NCI-H2227 (cell line): ENCODE data around the gene VWA7.
A peak's percentile ranks its signal among the peaks of the same experiment; 100 is the strongest.

Experiments used
- DNase-seq: peaks from one replicate; lab custom pipeline; 2025; ENCODE audit not compliant: unreplicated experiment; lab: John Stamatoyannopoulos, UW

The VWA7 gene

DNA sequence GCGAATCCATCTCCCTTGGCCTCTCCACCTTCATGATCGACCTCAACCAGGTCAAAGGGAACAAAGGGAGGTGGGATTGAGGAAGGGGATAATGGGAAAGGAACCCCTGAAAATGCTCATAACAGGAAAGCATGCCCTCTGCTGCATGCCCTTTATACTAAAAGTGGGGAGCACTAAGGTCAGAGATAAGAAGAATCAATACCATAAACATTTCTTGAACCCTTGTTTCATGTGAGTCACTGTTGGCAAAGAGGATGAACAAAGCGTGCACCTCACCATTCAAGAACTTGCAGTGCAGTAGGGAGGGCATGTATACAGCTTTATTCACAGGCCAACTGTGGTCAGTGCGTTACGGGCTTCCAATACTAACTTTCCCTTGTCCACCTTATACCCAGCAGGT is 16.3 kb downstream of the VWA7 start:
- DNase-seq: no peak

DNA sequence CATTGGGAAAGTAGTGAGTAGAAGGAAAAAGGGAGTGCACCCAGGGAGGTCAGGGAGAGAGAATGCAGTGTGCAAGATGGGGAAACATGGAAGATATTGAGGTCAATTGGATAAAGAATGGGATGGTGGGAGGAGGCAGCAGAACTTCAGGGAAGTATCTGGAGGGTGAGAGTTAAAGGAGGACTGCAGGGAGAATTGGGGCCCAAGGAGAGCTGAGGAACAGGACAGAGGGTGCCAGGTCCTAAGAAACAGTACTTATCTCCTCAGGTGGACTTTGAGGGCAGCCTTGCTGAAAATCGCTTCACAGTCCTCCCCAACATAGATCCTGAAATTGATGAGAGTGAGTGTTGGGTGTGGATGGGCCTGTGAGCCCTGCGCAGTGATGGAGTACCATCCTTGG is 18.8 kb downstream of the VWA7 start:
- DNase-seq: no peak

GRCh38 chr6:31752739-31753319 is 24.3 kb downstream of the VWA7 start:
- no peak for DNase-seq

DNA sequence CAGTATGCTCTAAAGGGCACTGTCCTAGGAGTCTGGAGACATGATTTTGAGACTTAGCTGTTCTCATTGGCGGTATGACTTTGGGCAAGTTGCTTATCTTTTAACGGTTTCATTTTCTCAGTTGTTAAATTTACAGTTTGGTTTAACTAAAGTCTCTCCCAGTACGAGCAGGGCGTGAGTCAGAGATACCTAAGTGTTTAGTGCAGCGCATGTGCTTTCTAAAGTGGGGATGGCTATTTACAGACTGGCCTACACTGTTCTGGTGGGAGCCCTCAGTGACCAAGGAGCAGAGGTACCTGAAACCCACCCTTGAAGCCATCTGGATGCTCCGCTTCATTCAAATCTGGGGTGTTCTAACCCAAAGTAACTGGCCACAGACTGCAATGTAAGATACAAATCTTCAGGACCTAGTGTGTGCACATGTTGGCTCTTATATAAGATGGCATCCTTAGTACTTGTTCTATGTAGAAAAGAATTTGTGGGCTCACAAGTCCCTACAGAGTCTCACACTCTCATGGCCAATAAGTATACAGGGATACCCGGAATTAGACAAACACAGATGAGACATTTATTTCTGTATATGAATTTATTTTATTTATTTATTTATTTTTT is 26.6 kb downstream of the VWA7 start:
- no peak for DNase-seq

- no peak for DNase-seq
Measured at GRCh38 chr6:31749301-31750036, 27.7 kb downstream of the VWA7 start.

GRCh38 chr6:31744422-31744821 is 32.7 kb downstream of the VWA7 start:
- DNase-seq: no peak

DNA sequence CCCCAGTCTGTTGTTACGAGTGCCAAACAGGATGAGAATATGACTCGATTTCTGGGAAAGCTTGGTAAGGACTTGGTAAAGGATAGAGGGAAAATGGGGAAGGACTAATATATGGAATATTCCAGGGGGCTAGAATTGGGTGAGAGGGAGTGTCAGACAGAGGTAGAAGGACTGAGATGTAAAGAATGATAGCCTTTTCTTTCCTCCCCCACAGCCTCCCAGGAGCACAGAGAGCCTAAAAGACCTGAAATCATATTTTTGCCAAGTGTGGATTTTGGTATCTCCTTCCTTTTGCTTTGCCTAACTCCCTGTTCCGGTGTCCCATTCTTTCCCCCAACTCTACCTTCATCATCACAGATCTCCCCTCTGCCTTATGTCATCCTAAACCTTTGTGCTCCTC is 34.2 kb downstream of the VWA7 start:
- no peak for DNase-seq

DNA sequence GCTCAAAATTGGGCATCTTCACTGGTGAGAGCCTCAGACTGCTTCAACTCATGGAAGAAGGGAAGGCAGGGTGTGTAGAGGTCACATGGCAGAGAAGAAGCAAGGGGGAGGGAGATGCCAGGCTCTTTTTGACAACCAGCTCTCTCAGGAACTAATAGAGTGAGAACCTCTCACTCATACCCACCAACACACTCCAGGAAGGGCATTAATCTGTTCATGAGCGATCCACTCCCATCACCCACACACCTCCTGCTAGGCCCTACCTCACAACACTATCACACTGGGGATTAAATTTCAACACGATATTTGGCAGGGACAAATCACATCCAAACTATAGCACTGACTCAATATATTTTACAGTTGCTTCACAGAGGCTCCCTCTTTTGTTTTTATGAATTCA is 35.3 kb downstream of the VWA7 start:
- no peak for DNase-seq

GRCh38 chr6:31740397-31741223 is 36.5 kb downstream of the VWA7 start:
- DNase-seq: no peak

DNA sequence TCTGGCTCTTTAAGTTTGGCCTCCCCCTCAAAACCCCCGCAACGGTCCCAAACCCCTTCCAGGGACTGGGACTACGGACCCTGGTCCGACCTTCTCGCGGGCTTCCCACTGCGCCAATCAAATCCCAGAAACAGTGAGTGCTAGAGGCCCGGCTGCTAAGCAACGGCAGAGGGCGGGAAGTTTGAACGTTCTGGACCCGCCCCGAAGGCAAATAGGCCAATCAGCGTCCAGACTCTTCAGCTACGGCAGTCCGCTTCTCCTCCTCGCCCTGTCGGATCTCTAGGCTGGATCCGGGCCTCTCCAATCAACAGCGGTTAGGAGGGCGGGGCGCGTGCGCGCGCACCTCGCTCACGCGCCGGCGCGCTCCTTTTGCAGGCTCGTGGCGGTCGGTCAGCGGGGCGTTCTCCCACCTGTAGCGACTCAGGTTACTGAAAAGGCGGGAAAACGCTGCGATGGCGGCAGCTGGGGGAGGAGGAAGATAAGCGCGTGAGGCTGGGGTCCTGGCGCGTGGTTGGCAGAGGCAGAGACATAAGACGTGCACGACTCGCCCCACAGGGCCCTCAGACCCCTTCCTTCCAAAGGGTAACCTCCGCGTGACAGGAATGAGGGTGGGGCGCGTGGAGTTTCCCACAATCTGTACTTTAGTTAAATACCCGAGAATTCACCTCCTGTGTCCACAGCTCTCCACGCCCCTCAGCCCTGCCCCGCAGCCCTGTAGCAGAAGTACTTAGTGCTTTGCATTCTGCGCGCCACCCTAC is 37.3 kb downstream of the VWA7 start, which contains the start of gene MSH5:
TSS of gene MSH5 (plus strand) at position 367 of the 758 bp plus-strand sequence. CDS start 462 bp downstream, outside the sequence.
- DNase-seq: peak; percentile 100

GRCh38 chr6:31737991-31738979 is 38.8 kb downstream of the VWA7 start:
- DNase-seq: peak; percentile 58

- peak; percentile 71 for DNase-seq
Measured at GRCh38 chr6:31737315-31737990, 39.7 kb downstream of the VWA7 start.

- DNase-seq: no peak
Measured at GRCh38 chr6:31736768-31737314, 40.3 kb downstream of the VWA7 start.

DNA sequence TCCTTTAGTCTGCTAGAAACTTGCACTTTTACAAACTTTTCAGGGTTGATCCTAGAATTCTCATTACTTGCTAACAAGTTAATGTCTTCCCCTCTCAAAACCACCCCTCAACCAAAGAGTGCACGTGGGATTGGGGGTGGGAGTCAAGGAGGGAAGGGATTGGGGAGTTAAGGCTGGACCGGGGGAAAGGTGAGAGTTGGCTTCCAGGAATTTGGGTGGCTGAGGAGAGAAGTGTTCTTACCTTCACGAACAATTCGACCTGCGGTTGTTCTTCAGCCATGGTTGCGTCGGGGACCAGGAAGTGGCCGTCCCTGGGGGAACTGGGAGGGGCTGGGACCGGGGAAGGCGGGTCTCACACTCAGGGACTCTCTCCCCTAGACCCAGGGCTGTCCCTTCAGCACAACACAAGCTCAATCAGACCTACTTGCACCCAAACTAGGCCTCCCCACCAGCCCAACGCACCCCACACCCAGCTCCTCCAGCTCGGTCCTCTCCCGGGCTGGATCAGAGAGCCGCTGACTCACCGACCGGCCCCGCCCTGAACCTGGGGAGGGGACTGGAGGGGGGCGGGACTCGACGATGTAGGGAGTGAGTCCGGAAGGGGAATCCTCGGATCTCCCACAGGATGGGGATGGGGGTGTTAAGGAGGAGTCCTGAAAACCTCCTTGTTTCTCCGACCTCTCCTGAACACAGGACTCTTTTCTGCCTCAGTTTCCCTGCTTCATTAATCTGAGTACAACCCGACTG is 40.9 kb downstream of the VWA7 start, which contains the start of gene CLIC1:
TSS of gene CLIC1 (minus strand) at position 510 of the 747 bp plus-strand sequence. CDS start at position 280, 230 bp downstream.
- peak; percentile 86 for DNase-seq

DNA sequence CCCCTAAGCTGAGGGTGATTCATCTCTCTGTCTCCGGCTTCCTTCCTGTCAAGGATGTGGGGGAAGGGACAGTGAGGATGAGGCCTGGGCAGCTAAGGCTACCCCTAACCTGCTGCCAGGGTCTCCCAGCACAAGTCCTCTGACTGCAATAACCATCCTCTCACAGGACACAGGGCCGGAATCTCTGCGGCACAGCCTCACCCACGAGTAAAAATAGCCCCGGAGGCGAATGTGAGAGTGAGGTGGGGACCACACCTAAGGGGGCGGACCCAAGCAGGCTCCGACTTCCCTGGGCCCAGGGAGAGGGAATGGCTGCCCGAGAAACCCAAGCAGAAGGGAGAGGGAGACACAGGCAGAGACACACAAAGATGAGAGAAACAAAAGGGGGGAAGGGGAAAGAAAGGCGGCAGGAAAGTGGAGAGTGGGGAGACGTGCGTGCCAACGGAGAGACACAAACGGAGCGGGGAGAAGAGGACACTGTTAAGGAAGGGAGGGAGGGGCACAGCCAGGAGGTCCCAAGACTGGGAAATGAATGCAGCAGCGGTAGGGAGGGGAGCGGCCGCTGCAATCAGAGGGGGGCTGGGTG is 42.2 kb downstream of the VWA7 start:
- peak; percentile 57 for DNase-seq

GRCh38 chr6:31734247-31734820 is 42.8 kb downstream of the VWA7 start:
- DNase-seq: no peak

- no peak for DNase-seq
Measured at GRCh38 chr6:31733734-31734133, 43.4 kb downstream of the VWA7 start.
